Measurements from ENCODE around the gene ATXN10.

DNA sequence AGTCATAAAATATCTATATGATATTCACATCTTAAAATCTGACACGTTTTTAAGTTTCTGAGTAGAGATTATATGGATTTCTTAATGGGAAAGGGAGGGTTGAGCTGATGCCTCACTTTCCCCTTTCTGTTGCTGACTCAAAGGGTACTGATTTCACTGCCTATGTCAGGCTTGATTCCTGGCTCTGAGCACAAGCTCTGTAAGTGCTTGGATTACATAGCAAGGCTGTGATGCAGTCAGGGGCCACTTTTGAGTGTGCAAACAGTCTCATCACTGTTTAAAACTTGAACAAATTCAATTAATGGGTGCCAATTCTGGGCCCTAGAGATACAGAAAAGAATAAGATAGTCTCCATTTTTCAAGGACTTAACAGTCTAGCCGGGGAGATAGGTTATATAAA, 14.4 kb downstream of the ATXN10 start:
- TF ChIP-seq ELF4 (IDR thresholded peaks at IDR 0.05) (no peak), ARNT (IDR thresholded peaks at IDR 0.05) (no peak), BHLHE40 (IDR thresholded peaks at IDR 0.05; ENCODE audit: borderline replicate concordance) (no peak), CTBP1 (IDR thresholded peaks at IDR 0.05; ENCODE audit: borderline replicate concordance) (no peak), NFRKB (IDR thresholded peaks at IDR 0.05) (no peak), TARDBP (IDR thresholded peaks at IDR 0.05) (no peak), FOXA1 (IDR thresholded peaks at IDR 0.05) (no peak)
